GM13976 (cell line): Measurements from ENCODE around the gene PAIP1.

ENCODE experiments used
- DNase-seq: peaks from one replicate; pipeline ENCODE4 v3.0.0; 2012; ENCODE audit warnings: low spot score
- in situ Hi-C: fragments of 300-500 bp; cut with MboI; formaldehyde crosslinking; loops from one replicate; pipeline ENCODE4 v1.12.0; 2022; ENCODE audit warnings: low sequenced_read_pairs, mixed read lengths, inconsistent platforms; ENCODE audit not compliant: unreplicated experiment
- TF ChIP-seq, protein P1 (sequence below): IDR thresholded peaks from 2 replicates; pipeline ENCODE4 v1.5.1; 2012; ENCODE audit warnings: borderline replicate concordance, mild to moderate bottlenecking; ENCODE audit not compliant: insufficient read depth; ENCODE audit errors: extremely low read depth, missing control alignments, control extremely low read depth

The PAIP1 gene

DNA sequence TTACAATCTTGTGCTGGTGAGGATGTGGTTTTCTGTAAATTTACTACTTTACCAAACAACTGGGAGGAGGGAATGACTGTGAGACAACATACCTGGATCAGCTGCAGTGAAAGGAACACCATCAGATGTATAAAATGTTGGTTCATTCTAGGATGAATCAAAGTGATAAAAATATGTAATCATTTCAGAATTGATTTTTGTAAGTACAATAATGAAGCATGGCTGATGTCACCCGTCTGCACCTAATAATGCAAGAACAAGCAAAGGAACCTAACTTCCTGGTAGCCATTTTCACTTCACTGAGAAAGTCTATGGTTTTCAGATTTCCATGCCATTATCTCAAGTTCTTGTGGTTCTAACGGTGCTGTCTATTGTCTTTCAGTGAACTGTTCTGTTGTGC lies 23.2 kb downstream of the PAIP1 start:
- DNase-seq: no peak
- in situ Hi-C loops: no loop called here
- TF ChIP-seq, protein P1, sequence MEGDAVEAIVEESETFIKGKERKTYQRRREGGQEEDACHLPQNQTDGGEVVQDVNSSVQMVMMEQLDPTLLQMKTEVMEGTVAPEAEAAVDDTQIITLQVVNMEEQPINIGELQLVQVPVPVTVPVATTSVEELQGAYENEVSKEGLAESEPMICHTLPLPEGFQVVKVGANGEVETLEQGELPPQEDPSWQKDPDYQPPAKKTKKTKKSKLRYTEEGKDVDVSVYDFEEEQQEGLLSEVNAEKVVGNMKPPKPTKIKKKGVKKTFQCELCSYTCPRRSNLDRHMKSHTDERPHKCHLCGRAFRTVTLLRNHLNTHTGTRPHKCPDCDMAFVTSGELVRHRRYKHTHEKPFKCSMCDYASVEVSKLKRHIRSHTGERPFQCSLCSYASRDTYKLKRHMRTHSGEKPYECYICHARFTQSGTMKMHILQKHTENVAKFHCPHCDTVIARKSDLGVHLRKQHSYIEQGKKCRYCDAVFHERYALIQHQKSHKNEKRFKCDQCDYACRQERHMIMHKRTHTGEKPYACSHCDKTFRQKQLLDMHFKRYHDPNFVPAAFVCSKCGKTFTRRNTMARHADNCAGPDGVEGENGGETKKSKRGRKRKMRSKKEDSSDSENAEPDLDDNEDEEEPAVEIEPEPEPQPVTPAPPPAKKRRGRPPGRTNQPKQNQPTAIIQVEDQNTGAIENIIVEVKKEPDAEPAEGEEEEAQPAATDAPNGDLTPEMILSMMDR: no peak

DNA sequence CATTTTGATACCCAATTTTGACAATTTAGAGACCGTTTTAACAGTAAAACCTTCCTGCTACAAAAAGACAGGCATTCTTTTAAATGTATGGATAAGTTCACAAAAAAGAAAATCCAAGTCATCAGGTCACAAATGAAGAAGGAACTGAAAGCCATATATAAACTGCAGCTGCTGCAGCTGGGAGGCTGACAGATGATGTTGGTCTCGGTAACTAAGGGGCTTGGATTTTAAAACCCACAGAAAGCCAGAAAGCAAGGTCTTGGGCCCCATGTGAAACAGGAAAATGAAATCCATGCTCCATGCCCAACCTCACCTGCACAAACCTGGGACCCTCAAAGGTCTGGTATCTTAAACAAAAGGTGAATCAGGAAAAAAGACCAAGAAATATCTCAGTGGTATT lies 26.2 kb downstream of the PAIP1 start:
- DNase-seq: no peak
- in situ Hi-C loops: no loop called here
- TF ChIP-seq, protein P1: no peak

DNA sequence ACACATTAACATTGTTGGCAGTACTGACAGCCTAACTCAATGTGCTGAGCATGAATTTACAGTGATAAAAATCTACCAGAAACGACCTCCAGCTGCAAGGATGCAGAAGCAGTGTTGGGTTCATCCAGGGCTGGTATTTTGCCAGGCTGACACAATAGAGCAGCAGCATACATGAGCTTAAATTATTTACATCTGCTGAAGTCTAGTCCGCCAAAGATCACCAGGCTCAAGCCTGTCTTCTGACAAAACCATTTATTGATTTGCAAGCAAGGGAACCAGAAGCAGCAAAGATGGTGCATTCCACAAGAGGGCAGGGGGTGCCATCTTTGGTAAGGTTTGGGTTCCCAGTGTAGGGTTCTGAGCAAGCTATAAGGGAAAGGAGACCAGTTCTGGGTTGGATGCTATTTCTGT lies 33.2 kb downstream of the PAIP1 start:
- in situ Hi-C loops: no loop called here
- DNase-seq: no peak
- TF ChIP-seq, protein P1: no peak

DNA sequence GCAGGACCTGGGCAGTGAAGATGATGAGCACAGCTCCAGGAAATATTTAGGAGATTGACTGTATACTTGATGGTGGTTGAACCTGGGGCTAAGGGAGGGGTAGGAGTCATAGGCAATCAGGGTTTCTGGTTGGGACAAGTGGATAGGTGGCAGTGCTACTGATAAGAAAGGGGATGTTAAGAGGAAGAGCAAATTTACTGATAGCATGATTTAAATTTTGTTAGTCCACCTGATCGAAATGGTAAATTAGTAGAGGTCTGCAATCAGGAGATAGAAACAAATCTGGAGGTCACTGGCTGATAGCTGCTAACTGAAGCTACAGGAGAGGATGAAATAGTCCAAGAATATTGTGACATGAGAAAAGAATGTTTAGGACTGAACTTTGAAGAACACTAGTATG lies 36.3 kb downstream of the PAIP1 start:
- in situ Hi-C loops: no loop called here
- DNase-seq: no peak
- TF ChIP-seq, protein P1: no peak

DNA sequence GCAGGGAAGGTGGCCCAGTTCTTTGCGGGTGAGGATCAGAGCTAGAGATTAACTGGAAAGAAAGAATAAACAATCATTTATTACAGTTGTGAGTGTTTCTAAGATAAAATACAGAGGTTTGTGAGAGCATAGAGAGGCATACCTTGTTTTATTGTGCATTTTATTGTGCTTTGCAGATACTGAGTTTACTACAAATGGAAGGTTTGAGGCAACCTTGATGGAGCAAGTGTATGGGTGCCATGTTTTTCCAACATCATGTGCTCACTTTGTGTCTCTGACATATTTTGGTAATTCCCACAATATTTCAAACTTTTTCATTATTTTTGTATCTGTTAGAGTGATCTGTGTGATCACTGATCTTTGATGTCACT lies 41.2 kb downstream of the PAIP1 start:
- in situ Hi-C loops: no loop called here
- no peak for DNase-seq
- TF ChIP-seq, protein P1: no peak

DNA sequence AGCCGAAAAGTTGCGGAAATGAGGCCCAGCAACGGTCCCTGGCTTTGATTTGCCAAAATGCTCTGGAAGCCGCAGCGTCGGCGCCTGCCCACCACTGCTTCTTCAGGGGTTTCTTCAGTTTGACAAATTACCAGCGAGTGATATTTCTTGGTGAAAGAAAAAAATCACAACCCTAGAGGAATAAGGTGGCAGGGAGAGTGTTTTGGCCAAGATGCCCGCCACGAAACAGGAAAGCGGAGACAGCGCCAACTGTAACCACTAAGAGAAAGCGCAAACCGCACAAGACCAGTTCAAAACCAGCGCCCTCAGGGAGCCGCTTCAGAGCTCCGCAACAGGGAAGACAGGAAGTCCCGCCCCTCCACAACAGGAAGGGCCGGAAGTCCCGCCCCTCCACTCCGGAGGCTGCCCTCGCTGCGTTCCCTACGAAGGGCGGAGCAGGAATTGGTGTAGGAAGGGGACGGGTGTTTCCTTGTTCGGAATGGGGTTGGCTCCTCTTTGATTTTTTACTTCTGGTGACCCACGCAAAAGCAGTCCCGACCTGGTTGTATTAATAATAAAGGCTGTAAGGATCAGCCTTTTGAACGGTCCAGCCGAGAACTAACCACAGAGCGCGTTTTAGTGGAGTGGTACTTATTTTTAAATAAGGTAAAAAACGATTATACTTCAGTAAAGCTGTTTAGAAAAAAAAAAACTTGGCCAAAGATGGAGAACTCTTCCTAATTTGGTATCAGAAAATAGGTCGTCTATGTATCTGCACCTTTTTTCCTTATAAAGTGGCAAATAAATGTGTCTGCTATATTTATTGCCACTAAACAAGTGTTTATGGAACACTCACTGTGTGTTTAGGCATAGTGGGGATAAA lies 41.8 kb downstream of the PAIP1 start, which contains the start of gene C5orf34:
TSS of gene C5orf34 (minus strand) at position 333 of the 862 bp plus-strand sequence. CDS start 5,809 bp downstream, outside the sequence.
- TF ChIP-seq, protein P1: no peak
- peak; percentile 96 for DNase-seq
- in situ Hi-C loops: no loop called here
